HUES48 (cell line): ENCODE results near the gene TWSG1.
A peak's percentile ranks its signal among the peaks of the same experiment; 100 is the strongest.
"Not testable (repeated sequence)": the region's sequence is repeated elsewhere in the genome, so short reads cannot be mapped to it uniquely, and the experiment has no call there.

Experiments used
- H3K27ac ChIP-seq: one replicate; pipeline ENCODE4 v1.7.0; 2013; ENCODE audit warnings: low read depth, low read length, inconsistent platforms
- H3K27me3 ChIP-seq: 2 replicates; pipeline ENCODE4 v1.6.1; 2013; ENCODE audit warnings: mild to moderate bottlenecking, low read length; ENCODE audit not compliant: control insufficient read depth, insufficient read depth
- H3K36me3 ChIP-seq: 2 replicates; pipeline ENCODE4 v1.6.1; 2013; ENCODE audit warnings: low read length; ENCODE audit not compliant: control insufficient read depth, insufficient read depth
- H3K4me1 ChIP-seq: 2 replicates; pipeline ENCODE4 v1.6.1; 2013; ENCODE audit warnings: mild to moderate bottlenecking, low read length; ENCODE audit not compliant: control insufficient read depth, insufficient read depth
- H3K4me3 ChIP-seq: 2 replicates; pipeline ENCODE4 v1.5.1; 2013; ENCODE audit warnings: mild to moderate bottlenecking, low read depth, low read length
- H3K9ac ChIP-seq: 2 replicates; pipeline ENCODE4 v1.6.1; 2013; ENCODE audit warnings: mild to moderate bottlenecking, low read depth, low read length, moderate library complexity
- H3K9me3 ChIP-seq: 2 replicates; pipeline ENCODE4 v1.6.1; 2013; ENCODE audit warnings: low read length; ENCODE audit not compliant: control insufficient read depth, insufficient read depth

Gene TWSG1

DNA sequence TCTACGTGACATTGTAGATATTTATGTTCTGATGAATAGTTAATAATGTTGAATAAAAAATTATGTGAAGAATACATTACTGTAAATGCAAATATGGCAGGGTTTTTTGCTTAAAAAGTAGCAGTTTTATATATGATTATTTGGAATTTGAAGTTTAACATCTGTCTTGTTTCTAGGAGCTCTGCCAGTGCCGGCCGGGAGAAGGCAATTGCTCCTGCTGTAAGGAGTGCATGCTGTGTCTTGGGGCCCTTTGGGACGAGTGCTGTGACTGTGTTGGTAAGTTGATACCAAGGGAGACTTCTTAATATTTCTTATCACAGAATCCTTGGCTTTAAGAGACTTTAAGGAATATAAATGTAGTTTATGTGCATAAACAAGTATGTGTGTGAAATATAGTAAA is 25.2 kb downstream of the TWSG1 start:
- Histone ChIP-seq H3K9ac (no peak overlapping the region), H3K4me3 (no peak overlapping the region), H3K27me3 (no peaks in the 10 kb centered on the region), H3K9me3 (no peaks in the 10 kb centered on the region), H3K36me3 (0 out of 2 replicates have a peak, but pooled peaks cover 5% of the 10 kb centered on the region), H3K4me1 (peaks cover 3% of the 10 kb centered on the region; the same call in 1 of the 2 replicates), H3K27ac (no peak overlapping the region)

DNA sequence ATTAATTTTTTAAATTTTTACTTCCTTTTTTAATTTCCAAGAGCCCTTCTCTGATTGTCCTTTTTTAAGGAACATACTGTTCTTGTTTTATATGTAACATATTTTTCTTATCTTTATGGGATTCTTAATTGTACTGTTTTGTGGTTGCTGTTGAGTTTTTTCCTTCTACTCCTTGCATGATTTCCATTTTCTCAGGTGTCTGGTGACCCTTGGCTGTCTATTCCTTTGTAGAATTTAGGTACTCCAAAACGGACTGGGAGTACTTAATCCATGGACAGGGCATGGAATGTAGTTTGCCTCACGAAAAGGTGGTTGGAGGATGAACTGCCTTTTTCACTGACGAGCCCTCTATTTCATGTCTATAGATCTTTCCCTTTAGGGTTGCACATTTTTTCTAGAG is 26.6 kb downstream of the TWSG1 start:
- Histone ChIP-seq H3K27ac (no peak overlapping the region), H3K4me1 (peaks cover 8% of the 10 kb centered on the region), H3K9me3 (no peaks in the 10 kb centered on the region), H3K36me3 (0 out of 2 replicates have a peak, but pooled peaks cover 5% of the 10 kb centered on the region), H3K9ac (no peak overlapping the region), H3K4me3 (no peak overlapping the region), H3K27me3 (no peaks in the 10 kb centered on the region)

DNA sequence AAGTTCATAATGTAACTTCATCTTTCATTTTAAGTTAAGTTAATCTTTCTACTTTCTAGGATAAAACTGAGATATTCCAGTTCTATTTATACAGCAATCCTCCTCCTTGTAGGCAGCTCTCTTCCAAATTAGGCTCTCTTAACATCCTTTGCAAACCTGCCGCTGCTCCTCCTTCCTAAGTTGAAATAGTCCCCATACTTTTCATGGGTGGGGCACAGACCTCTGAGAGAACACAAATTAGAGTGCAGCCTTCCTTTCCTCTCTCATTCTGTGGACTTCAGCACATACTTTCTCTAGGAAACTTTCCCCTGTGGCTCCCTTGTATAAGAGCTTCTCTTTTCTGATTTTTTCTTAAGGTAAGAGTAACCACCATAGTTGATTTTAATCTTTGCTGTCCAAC is 28.3 kb downstream of the TWSG1 start:
- H3K9ac ChIP-seq, result no peak overlapping the region
- H3K4me3 ChIP-seq, result no peak overlapping the region
- H3K4me1 ChIP-seq, result peaks cover 8% of the 10 kb centered on the region
- peaks cover 6% of the 10 kb centered on the region for H3K9me3 ChIP-seq
- peaks cover 11% of the 10 kb centered on the region; the same call in 1 of the 2 replicates for H3K36me3 ChIP-seq
- no peak overlapping the region for H3K27ac ChIP-seq
- H3K27me3 ChIP-seq, result no peaks in the 10 kb centered on the region

DNA sequence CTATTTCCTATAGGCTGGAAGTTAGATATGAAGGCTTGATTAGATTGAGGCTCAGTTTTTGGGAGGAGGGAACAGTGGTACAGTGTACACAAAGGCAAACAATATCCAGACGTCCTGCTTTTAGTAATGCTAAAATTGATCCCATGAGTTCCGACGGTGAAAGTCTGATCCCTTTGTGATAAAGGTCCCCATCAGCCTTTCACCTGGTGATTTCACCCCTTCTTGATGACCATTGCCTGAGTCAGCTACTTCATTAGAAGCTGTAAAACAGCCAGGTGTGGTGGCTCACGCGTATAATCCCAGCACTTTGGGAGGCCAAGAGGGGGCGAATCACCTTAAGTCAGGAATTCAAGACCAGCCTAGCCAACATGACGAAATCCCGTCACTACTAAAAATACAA is 29.7 kb downstream of the TWSG1 start:
- H3K9ac ChIP-seq, result no peak overlapping the region
- H3K27ac ChIP-seq, result no peak overlapping the region

DNA sequence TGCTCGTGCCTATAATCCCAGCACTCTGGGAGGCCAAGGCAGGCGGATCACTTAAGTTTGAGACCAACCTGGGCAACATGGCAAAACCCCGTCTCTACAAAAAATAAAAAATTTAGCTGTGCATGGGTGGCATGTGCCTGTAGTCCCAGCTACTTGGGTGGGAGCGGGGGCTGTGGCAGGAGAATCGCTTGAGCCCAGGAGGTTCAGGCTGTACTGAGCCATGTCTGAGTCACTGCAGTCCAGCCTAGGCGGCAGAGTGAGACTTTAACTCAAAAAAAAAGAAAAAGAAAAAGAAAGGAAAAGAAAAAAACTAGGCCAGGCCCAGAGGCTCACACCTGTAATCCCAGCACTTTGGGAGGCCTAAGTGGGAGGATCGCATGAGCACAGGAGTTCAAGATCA is 30.8 kb downstream of the TWSG1 start:
- Histone ChIP-seq H3K27ac (peak overlapping the region; percentile 12), H3K4me3 (no peak overlapping the region), H3K9me3 (peaks cover 7% of the 10 kb centered on the region), H3K36me3 (peaks cover 7% of the 10 kb centered on the region; the same call in 1 of the 2 replicates), H3K4me1 (peaks cover 8% of the 10 kb centered on the region), H3K27me3 (no peaks in the 10 kb centered on the region), H3K9ac (no peak overlapping the region)

More for the DNA sequence above, 29.7 kb downstream of the TWSG1 start:
- Histone ChIP-seq H3K36me3 (peaks cover 11% of the 10 kb centered on the region; the same call in 1 of the 2 replicates), H3K9me3 (peaks cover 7% of the 10 kb centered on the region), H3K27me3 (no peaks in the 10 kb centered on the region), H3K4me1 (peaks cover 8% of the 10 kb centered on the region), H3K4me3 (no peak overlapping the region)

DNA sequence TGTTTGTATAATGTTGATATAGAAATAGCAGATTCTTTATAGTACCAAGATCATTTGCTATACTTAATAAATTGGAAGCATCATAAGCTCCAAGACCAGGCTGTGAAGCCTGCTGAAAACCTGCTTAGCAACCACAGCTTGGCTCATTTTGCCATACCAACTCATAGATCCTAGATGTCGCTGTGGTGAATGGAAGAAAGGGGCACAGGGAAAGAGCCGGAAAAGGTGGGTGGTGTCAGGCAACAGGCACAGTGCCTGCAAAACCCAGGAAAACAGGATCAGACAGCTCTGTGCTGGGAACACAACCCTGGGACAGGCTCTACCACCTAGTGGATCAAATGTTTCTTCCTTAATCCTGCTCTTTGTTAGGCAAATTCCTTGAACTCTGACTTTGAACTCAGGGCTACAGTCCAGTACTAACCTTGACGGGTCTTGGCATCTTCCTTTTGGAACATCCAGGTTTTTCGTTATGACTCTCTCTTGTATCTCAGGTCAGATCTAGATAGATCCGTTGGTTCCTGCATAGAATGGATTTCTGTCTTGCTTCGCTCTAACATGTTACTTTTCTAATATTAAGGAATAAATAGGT is 31.6 kb downstream of the TWSG1 start:
- Histone ChIP-seq H3K4me3 (no peak overlapping the region), H3K27ac (no peak overlapping the region), H3K9me3 (peaks cover 7% of the 10 kb centered on the region), H3K4me1 (peaks cover 8% of the 10 kb centered on the region), H3K9ac (no peak overlapping the region), H3K36me3 (peaks cover 6% of the 10 kb centered on the region; the same call in 1 of the 2 replicates), H3K27me3 (no peaks in the 10 kb centered on the region)

DNA sequence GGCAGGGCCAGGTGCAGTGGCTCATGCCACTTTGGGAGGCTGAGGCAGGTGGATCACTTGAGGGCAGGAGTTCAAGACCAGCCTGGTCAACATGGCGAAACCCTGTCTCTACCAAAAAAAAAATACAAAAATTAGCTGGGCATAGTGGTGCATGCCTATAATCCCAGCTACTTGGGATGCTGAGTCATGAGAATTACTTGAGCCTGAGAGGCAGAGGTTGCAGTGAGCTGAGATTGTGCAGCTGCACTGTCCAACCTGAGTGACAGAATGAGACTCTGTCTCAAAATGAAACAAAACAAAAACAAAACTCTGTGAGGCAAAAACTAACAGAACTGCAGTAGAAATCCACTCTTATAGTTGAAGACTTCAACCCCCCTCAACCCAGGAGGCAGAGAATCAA is 38.7 kb downstream of the TWSG1 start:
- H3K27me3 ChIP-seq, H3K9ac ChIP-seq, H3K36me3 ChIP-seq, H3K9me3 ChIP-seq, H3K4me3 ChIP-seq, H3K4me1 ChIP-seq, H3K27ac ChIP-seq: not testable (repeated sequence)

DNA sequence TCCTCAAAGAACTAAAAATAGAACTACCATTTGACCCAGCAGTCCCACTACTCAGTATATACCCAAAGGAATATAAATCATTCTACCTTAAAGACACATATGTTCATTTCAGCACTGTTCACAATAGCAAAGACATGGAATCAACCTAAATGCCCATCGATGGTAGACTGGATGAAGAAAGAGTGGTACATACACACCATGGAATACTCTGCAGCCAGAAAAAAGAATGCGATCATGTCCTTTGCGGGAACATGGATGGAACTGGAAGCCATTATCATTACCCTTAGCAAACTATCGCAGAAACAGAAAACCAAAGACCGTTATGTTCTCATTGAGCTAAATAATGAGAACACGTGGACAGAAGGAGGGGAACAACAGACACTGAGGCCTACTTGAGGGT is 44.5 kb downstream of the TWSG1 start:
- Histone ChIP-seq H3K4me1 (peaks cover 17% of the 10 kb centered on the region), H3K4me3 (no peak overlapping the region), H3K27me3 (no peaks in the 10 kb centered on the region), H3K27ac (no peak overlapping the region), H3K9ac (no peak overlapping the region), H3K36me3 (no peaks in the 10 kb centered on the region), H3K9me3 (no peaks in the 10 kb centered on the region; the same call in 1 of the 2 replicates)

DNA sequence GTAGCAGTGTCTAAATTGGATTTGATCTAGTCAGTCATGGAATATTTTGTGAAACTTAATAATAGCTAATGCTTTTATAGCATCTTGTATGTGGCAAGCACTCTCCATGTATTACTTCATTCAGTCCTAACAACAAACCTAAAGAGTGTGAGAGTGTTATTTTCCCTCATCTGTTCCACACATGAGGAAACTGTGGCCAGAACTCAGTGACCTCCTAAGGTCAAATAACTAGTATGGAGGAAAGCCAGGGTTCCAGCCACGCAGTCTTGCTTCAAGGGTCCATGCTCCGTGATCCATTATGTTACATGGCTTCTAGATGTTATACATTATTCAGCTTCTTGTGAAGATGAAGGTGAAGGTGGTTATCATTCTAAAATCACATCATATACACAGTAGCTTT is 45.5 kb downstream of the TWSG1 start:
- H3K4me3 ChIP-seq, result no peak overlapping the region
- no peaks in the 10 kb centered on the region; the same call in 1 of the 2 replicates for H3K9me3 ChIP-seq
- H3K27me3 ChIP-seq, result no peaks in the 10 kb centered on the region
- peak overlapping the region; percentile 77 for H3K27ac ChIP-seq
- H3K4me1 ChIP-seq, result peaks cover 17% of the 10 kb centered on the region
- H3K9ac ChIP-seq, result peak overlapping the region; percentile 2; the same call in 1 of the 2 replicates
- no peaks in the 10 kb centered on the region for H3K36me3 ChIP-seq

DNA sequence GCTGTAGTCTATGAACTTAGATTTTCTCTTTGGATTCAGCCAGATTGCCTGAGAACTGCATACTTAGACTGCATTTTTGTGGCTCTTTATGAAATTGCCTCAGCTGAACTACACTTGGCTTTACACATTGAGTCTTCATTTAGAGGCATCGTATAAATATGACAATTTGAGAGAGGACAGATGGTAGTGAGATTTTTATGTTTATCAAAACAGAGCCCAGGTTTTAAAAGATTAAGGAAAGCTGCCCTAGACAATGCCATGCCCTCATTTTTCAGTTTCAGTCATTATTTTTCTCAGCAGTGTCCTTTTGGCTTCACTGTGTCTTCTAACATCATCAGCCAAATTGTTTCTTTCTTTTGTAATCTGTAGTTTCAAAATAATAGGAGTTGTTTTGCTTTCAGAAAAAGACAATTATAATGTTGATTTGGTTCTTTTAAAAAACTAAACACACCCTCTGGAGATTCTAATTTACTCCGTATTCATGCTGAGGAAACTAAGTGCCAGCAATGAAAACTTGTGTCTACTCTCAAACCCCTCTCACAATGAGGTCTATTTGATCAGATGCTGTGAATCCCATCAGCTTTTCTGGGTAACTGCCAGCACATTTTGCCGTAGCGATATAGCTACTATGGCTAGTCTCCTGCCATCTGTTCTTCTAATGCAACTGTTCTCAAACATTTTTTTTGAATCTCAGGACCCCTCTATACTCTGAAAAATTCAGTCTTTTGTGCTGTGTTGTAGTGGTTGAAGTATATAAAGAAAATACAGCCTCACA is 46.2 kb downstream of the TWSG1 start:
- peak overlapping the region; percentile 77 for H3K27ac ChIP-seq
- no peak overlapping the region for H3K9ac ChIP-seq

DNA sequence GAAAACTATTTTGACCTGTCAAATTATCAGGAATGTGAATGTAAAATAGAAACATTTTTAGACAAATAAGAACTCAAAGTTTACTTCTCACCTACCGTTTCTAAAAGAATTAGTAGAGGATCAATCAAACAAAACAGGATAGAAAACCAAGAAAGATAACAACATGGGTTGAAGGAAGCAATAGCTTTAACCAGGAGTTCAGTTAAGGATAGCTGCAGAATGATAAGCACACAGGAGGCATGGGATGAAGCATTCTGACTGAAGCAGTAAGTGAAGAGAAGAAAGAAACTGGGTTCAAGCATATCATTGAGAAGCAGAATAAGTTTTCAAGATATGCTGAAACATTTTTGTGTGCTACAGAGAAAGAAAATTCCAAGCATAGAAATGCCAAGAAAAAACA is 52.3 kb downstream of the TWSG1 start:
- H3K4me1 ChIP-seq, result no peaks in the 10 kb centered on the region
- peaks cover 7% of the 10 kb centered on the region; the same call in 1 of the 2 replicates for H3K9me3 ChIP-seq
- H3K27ac ChIP-seq, result no peak overlapping the region
- no peak overlapping the region for H3K4me3 ChIP-seq
- no peaks in the 10 kb centered on the region; the same call in 1 of the 2 replicates for H3K36me3 ChIP-seq
- H3K9ac ChIP-seq, result no peak overlapping the region
- H3K27me3 ChIP-seq, result no peaks in the 10 kb centered on the region

More for the DNA sequence above, 46.2 kb downstream of the TWSG1 start:
- H3K36me3 ChIP-seq, result no peaks in the 10 kb centered on the region
- H3K4me3 ChIP-seq, result peak overlapping the region; percentile 36; the same call in 1 of the 2 replicates
- H3K9me3 ChIP-seq, result no peaks in the 10 kb centered on the region; the same call in 1 of the 2 replicates
- H3K27me3 ChIP-seq, result no peaks in the 10 kb centered on the region
- peaks cover 17% of the 10 kb centered on the region for H3K4me1 ChIP-seq
